HG03442 (cell line): ENCODE results near the gene DBN1.

Experiments used
- ATAC-seq: cut with Tn5 transposase; IDR thresholded peaks from one replicate; pipeline ENCODE4 v1.9.1; 2021; ENCODE audit warnings: mild to moderate bottlenecking, moderate library complexity; ENCODE audit not compliant: unreplicated experiment

DBN1 gene

DNA sequence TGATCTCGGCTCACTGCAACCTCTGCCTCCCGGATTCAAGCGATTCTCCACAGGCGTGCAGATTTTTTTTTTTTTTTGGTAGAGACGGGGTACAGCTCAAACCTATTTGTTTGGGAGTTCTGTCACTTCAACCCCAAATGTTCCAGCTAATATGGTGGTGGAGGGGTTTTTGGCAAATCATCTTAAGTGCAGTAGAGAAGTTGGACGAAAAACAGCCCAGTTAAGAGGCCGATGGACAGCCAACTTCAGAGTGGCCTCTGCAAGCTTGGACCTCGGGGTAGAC lies 27.6 kb downstream of the DBN1 start:
- no peak for ATAC-seq

DNA sequence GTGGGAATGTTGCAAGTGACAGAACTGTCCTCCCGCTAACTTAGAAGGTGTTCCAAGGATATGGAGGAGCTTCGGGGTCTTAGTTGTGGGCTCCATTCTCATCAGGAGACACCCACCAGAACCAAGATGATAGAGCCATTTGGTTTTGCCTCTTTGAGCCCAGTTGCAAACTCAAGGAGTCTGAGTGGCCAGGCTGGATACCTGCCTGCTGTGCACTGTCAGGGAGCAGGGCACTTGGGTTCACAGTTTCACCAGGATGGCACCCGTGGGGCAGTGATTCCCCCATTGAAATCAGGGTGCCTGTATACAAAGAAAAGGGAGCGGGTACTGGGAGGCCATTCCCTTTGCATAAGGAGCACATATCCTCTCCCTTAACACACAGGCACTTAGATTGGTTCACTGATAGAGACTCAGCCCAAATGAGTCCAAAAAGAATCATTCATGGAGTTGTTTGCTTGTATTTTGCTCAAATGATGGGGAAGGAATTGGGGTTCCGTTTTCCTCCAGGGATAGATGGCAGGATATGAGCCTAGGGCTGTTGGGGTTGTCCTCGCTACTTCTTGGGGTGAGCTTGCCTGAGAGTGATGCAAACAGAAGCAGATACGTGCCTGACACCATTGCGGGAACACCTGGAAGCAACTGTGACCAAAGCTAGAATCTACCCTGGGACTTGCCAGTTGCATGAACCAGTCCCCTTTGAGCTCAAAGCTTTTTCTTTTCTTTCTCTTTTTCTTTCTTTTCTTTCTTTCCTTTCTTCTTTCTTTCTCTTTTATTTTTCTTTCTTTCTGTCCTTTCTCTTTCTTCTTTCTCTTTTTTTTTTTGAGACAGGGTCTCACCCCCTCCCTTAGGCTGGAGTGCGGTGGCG lies 28.1 kb downstream of the DBN1 start:
- ATAC-seq = no peak

- no peak for ATAC-seq
Measured at GRCh38 chr5:177444106-177445051, 29.1 kb downstream of the DBN1 start.

GRCh38 chr5:177443144-177443983 lies 30.1 kb downstream of the DBN1 start:
- ATAC-seq = no peak

- no peak for ATAC-seq
Measured at GRCh38 chr5:177442066-177442826, 31.2 kb downstream of the DBN1 start.

GRCh38 chr5:177440990-177441780 lies 32.2 kb downstream of the DBN1 start:
- ATAC-seq = no peak

DNA sequence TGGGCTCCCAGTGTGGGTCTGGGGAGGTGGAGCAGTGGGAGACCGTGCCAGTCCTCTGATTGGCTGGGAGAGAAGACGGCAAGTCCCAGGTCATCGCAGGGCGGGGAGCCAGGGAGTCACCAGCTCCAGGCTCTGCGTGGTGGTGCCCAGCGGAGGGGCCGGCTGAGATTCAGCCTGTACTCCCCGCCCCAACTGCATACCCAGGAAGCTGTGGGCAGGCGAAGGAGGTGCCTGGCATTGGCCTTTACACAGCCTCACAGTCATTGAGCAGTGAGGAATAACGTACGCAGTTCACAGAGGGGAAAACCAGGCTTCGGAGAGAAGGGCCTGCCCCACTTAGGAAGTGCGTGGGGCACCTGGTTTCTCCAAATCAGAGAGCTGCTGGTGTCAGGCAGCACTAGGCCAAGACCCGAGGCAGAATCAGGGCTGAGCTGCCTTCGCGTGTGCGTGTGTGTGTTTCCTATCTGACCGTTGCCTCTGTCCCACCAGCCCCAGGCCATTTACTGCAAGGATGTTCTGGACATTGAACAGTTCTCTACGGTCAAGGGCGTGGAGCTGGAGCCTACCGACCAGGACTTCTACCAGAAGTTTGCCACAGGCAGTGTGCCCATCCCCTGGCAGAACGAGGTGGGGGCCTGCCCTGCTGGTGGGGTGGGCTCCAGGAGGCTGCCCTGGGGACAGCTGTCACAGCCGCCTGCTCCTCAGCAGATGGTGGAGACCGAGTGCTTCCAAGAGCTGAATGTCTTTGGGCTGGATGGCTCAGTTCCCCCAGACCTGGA lies 33.0 kb downstream of the DBN1 start:
- no peak for ATAC-seq

DNA sequence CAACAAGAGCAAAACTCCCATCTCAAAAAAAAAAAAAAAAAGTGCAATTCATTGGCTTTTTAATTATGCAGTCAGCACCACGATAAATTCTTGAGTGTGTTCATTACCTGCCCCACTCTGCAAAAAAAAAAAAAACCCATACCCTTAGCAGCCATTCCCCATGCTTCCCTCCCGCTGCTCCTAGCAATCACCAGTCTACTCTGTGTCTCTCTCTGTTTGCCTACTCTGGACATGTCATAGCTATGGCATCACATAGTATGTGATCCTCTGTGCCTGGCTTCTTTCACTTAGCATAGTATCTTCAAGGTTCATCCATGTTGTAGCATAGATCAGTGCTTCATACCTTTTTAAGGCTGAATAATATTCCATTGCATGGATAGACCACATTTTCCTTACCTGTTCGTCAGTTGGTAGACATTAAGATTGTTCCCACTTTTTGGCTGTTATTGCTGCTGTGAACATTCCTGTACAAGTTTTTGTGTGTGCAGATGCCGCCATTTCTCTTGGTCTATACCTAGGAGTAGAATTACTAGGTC lies 33.8 kb downstream of the DBN1 start:
- no peak for ATAC-seq

GRCh38 chr5:177438468-177438867 lies 35.0 kb downstream of the DBN1 start:
- ATAC-seq = no peak

GRCh38 chr5:177437623-177438022 lies 35.8 kb downstream of the DBN1 start:
- ATAC-seq = no peak

DNA sequence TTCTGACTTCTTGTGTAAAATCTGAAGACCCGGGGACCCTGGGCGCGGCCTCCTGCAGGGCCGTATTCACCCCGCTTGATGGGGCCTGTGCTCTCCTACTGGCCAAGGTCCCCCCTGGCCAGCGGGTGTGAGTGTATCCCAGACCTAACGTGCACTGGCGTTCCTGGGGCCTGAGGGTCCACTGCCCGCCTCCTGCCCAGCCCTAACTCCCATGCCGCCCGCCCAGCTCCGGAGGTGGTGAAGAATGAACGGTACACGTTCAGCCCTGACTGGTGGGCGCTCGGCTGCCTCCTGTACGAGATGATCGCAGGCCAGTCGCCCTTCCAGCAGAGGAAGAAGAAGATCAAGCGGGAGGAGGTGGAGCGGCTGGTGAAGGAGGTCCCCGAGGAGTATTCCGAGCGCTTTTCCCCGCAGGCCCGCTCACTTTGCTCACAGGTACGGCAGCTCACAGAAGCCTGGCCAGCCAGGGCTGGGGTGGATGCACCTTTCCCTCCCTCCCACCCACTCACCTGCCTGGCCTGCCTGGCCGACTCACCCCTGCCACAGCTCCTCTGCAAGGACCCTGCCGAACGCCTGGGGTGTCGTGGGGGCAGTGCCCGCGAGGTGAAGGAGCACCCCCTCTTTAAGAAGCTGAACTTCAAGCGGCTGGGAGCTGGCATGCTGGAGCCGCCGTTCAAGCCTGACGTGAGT lies 37.4 kb downstream of the DBN1 start:
- no peak for ATAC-seq

- ATAC-seq = no peak
Measured at GRCh38 chr5:177434942-177435738, 38.3 kb downstream of the DBN1 start.

DNA sequence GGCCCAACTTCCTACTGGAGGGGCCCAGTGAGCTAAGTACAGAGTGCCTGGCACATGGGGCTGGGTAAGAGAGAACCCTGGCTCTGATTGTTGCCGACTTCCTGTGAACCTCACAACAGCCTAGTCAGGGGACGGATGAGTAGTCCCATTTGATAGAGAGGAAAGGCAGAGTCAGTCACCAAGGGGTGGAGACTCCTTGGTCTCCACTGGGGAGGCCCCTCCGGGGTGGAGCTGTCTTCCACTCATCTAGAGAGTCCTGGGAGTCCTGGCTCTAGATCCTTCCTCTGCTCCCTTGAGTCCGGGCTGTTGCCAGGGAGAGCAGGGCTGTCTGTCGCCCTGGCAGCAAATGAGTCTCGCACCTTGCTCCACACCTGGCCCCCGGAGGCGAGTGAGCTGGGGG lies 39.0 kb downstream of the DBN1 start:
- no peak for ATAC-seq

DNA sequence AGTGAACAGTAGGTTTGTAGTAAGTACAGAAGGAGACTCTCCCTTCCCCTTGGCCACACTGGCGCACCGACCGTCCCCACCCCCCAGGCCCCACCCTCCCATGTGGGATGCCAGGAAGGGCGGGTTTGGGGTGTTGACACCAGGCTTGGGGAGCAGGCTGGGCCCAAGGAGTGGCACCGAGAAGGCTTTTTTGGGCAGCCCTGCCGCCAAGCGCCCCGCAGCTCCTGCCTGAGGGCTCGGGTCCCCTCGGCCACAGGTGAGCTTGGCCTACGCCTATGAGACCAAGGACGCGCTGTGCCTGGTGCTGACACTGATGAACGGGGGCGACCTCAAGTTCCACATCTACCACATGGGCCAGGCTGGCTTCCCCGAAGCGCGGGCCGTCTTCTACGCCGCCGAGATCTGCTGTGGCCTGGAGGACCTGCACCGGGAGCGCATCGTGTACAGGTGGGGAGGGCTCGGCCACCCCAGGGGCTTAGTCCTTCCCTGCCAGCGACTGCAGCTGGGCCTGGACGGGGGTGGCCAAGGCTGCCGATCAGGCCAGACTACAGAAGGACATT lies 39.7 kb downstream of the DBN1 start:
- no peak for ATAC-seq

GRCh38 chr5:177432839-177433657 lies 40.4 kb downstream of the DBN1 start:
- no peak for ATAC-seq
